Loucy (cell line): ENCODE data around the gene ZFPM1.

Experiments used
- EZH2phosphoT487 ChIP-seq: fragments of 200-600 bp; IDR thresholded peaks from 2 replicates; pipeline ENCODE4 v1.6.1; 2018; ENCODE audit warnings: antibody characterized with exemption, mild to moderate bottlenecking, moderate library complexity, borderline replicate concordance
- TF ChIP-seq, protein P1 (sequence below): fragments of 200-600 bp; sonication (generic); conservative IDR thresholded peaks from 2 replicates; pipeline ENCODE4 v1.5.1; 2014; ENCODE audit warnings: mild to moderate bottlenecking, antibody characterized with exemption, low read length

DNA sequence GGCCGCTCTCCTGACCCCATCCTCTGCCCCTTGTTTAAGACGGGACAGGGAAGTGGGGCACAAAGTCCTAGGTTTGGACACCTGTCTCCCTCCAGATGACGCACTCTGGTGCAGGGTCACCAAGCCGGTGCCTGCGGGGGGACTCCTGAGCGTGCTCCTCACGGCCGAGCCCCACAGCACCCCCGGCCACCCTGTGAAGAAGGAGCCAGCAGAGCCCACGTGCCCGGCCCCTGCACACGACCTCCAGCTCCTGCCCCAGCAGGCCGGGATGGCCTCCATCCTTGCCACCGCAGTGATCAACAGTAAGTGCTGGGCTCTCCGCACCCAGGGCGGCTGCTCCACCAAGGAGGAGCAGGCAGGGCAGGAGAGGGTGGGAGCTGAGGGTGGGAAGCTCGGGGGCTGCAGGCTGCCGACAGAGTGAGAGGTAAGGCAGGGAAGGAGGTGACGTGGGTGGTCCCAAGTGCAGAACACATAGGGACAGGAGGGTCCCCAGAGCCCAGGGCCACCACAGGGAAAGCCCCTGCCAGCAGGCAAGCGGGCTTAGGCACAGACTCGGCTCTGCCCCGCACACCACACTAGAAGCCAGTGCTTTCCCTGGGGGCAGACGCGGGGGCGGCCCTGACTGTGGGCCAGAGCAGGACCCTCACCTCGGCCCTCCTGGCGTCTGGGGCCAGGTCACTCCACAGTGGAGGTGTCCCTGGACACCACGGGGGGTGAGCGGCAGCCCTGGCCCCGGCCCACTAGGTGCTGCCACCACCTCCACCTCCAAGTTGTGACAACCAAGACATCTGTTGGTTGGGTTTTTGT, 75.1 kb downstream of the ZFPM1 start:
- TF ChIP-seq, protein P1, sequence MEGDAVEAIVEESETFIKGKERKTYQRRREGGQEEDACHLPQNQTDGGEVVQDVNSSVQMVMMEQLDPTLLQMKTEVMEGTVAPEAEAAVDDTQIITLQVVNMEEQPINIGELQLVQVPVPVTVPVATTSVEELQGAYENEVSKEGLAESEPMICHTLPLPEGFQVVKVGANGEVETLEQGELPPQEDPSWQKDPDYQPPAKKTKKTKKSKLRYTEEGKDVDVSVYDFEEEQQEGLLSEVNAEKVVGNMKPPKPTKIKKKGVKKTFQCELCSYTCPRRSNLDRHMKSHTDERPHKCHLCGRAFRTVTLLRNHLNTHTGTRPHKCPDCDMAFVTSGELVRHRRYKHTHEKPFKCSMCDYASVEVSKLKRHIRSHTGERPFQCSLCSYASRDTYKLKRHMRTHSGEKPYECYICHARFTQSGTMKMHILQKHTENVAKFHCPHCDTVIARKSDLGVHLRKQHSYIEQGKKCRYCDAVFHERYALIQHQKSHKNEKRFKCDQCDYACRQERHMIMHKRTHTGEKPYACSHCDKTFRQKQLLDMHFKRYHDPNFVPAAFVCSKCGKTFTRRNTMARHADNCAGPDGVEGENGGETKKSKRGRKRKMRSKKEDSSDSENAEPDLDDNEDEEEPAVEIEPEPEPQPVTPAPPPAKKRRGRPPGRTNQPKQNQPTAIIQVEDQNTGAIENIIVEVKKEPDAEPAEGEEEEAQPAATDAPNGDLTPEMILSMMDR = no peak
- no peak for TF ChIP-seq EZH2phosphoT487
